GOT3 (cell line): ENCODE measurements around the gene NF1.
"Not testable (repeated sequence)": the region's sequence is repeated elsewhere in the genome, so short reads cannot be mapped to it uniquely, and the experiment has no call there.

Source experiments
- DNase-seq: peaks from one replicate; lab custom pipeline; 2025; ENCODE audit warnings: mixed read lengths; lab: John Stamatoyannopoulos, UW

The NF1 gene

GRCh38 chr17:31178951-31179350 is 84.2 kb downstream of the NF1 start:
- DNase-seq = not testable (repeated sequence)

- no peak for DNase-seq
Observed at GRCh38 chr17:31195305-31195704, 100.5 kb downstream of the NF1 start.

GRCh38 chr17:31198026-31198425 is 103.2 kb downstream of the NF1 start:
- DNase-seq = no peak

- not testable (repeated sequence) for DNase-seq
Observed at GRCh38 chr17:31198666-31199065, 103.9 kb downstream of the NF1 start.

GRCh38 chr17:31200287-31200686 is 105.5 kb downstream of the NF1 start:
- no peak for DNase-seq

- no peak for DNase-seq
Observed at GRCh38 chr17:31202968-31203367, 108.2 kb downstream of the NF1 start.

GRCh38 chr17:31211352-31212012 is 116.7 kb downstream of the NF1 start:
- no peak for DNase-seq

GRCh38 chr17:31216031-31216751 is 121.4 kb downstream of the NF1 start:
- no peak for DNase-seq

GRCh38 chr17:31224366-31224765 is 129.6 kb downstream of the NF1 start:
- DNase-seq = no peak

- DNase-seq = no peak
Observed at GRCh38 chr17:31225831-31226230, 131.1 kb downstream of the NF1 start.

GRCh38 chr17:31226373-31226772 is 131.6 kb downstream of the NF1 start:
- no peak for DNase-seq

- no peak for DNase-seq
Observed at GRCh38 chr17:31226950-31227349, 132.2 kb downstream of the NF1 start.

- DNase-seq = no peak
Observed at GRCh38 chr17:31231852-31232251, 137.1 kb downstream of the NF1 start.

- no peak for DNase-seq
Observed at GRCh38 chr17:31235110-31235509, 140.3 kb downstream of the NF1 start.

- no peak for DNase-seq
Observed at GRCh38 chr17:31236137-31236536, 141.4 kb downstream of the NF1 start.

GRCh38 chr17:31236712-31237111 is 141.9 kb downstream of the NF1 start:
- no peak for DNase-seq

GRCh38 chr17:31241116-31241515 is 146.3 kb downstream of the NF1 start:
- DNase-seq = no peak

GRCh38 chr17:31248986-31249834 is 154.4 kb downstream of the NF1 start:
- DNase-seq = no peak

- DNase-seq = no peak
Observed at GRCh38 chr17:31249835-31250141, 155.0 kb downstream of the NF1 start.

GRCh38 chr17:31250229-31250628 is 155.5 kb downstream of the NF1 start:
- no peak for DNase-seq

- no peak for DNase-seq
Observed at GRCh38 chr17:31251105-31251969, 156.6 kb downstream of the NF1 start.

GRCh38 chr17:31251970-31252328 is 157.2 kb downstream of the NF1 start:
- no peak for DNase-seq
